Activated naive CD8-positive, alpha-beta T cell treated with anti-CD3 and anti-CD28 coated beads, Interleukin-2, amount 50 U/mL, for 24 hours (primary cell): ENCODE results near the gene POLR2J.
"Not testable (repeated sequence)": the region's sequence is repeated elsewhere in the genome, so short reads cannot be mapped to it uniquely, and the experiment has no call there.

ENCODE experiments used
- ATAC-seq: fragments of 150-1000 bp; cut with Tn5 transposase; one replicate; pipeline ENCODE4 v1.10.0; 2021
- DNase-seq: peaks from one replicate; pipeline ENCODE4 v3.0.0; 2021
- H3K27ac Mint-ChIP-seq: one replicate; pipeline ENCODE4 v1.8.0; 2021; ENCODE audit warnings: mild to moderate bottlenecking, mixed read lengths
- H3K27me3 Mint-ChIP-seq: one replicate; pipeline ENCODE4 v1.8.0; 2021; ENCODE audit warnings: mixed read lengths
- H3K36me3 Mint-ChIP-seq: one replicate; pipeline ENCODE4 v1.8.0; 2021; ENCODE audit warnings: low read depth, mixed read lengths
- H3K4me1 Mint-ChIP-seq: one replicate; pipeline ENCODE4 v1.8.0; 2021; ENCODE audit warnings: mixed read lengths
- H3K4me3 Mint-ChIP-seq: one replicate; pipeline ENCODE4 v1.8.0; 2021; ENCODE audit warnings: mild to moderate bottlenecking, moderate library complexity, mixed read lengths
- H3K9me3 Mint-ChIP-seq: one replicate; pipeline ENCODE4 v1.8.0; 2021; ENCODE audit warnings: mixed read lengths

Gene POLR2J

DNA sequence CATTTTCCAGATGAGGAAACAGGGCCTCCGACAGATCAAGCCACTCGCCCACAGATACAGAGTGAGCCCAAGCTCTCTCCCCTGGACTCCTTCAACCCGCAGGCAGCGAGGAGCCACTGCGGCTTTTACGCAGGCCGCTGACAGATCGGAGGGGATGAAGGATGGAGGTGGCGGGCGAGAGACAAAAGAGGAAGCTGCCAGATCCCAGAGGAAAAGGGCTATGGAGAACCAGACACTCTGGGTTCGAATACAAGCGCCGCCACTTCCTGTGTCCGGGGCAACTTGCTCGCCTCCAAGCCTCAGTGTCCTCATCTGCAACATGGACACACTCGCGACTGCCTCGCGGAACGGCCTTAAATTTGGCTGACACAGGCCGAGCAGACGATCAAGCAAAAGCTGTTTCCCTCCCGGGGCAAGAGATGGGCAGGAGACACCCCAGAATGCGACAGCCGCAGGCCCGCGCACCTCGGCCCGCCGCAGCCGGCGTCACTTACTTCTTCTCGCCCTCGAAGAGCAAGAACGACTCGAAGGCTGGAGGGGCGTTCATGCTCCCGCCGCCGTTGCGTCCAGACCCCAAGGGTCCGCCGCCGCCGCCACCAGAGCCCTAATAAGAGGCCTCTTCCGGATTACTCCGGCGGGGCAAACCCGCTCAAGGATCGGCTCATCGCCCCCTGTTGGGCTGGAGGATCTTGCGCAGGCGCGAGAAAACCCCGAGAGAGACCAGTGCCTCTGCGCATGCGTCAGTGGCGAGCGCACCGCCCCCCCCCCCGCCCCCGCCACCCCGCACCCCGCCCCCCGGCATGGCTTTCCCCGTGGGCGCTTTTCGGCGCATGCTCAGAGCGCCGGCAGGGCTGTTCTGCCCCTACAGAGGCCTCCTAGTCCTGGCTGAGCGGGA lies at the start of gene POLR2J:
POLR2J (minus strand) TSS at position 609 of the 895 bp plus-strand sequence; CDS start at position 547, 62 bp downstream.
- peak; percentile 86 for DNase-seq
- H3K36me3 Mint-ChIP-seq = not testable (repeated sequence)

DNA sequence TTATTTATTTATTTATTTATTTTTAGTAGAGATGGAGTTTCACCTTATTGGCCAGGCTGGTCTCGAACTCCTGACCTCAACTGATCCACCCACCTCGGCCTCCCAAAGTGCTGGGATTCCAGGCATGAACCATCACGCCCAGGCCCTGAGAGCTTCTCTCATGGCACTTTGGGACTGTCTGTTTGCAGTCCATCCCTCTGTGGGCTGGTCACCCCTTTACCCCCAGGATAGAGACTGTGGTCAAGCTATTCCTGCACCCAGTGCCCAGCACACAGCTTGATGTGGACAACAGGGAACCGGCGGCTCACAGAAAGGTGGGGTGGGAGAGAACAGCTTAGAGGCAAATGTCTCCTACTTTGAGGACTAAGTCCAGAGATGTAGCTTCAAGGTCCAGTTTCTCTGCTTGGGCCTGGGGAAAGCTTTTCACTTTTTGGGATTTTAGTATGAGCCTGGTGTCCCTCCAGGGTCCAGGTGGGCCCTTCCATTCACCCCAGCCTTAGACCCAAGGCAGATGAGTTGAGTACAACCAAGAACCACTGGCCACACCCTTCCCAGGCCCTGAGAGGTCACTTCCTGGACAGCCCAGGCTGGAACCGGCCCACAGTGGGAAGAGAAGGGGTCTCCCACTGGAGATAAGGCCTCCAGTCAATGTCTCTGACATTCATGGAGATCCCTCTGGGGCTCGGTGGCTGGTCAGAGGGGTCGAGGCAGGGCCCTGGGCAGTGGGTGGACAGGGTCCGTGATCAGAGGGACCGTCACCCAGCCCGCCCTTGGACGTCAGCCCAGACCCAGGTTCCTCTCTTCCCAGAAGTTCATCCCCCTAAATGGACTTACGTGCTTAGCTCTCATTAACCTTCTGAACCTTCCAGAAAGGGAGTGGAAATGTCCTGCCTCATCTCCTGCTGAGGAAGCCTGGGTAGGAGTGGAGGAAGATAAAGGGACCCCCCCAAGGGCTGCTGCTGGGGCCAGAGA lies 49.4 kb upstream of the POLR2J start:
- not testable (repeated sequence) for DNase-seq, H3K27me3 Mint-ChIP-seq, H3K4me3 Mint-ChIP-seq, H3K27ac Mint-ChIP-seq, H3K9me3 Mint-ChIP-seq, H3K36me3 Mint-ChIP-seq, ATAC-seq, H3K4me1 Mint-ChIP-seq

More for the DNA sequence above, at the start of gene POLR2J:
- Mint-ChIP-seq H3K27ac (peak within 1 kb of the TSS; percentile 59), H3K4me3 (peak within 1 kb of the TSS; percentile 82)
- H3K4me1 Mint-ChIP-seq, H3K9me3 Mint-ChIP-seq, H3K27me3 Mint-ChIP-seq: not testable (repeated sequence)
- ATAC-seq = peak; percentile 85

DNA sequence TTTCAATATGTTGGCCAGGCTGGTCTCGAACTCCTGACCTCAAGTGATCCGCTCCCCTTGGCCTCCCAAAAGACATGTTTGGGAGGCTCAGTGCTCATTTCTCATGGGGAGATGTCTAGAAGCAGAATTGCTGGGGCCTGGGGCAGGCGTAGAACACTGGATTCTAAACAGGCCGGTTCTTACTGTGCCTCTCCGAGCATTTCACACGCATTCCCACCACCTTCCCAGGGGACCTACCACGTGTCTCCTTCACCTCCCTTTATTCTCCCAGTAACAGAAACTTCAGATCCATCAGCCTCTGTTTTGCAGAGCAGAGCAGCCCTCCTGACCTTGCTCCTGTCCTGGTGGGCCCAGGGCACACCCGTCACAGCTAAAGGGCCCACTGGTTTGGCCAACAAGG lies 48.5 kb upstream of the POLR2J start:
- not testable (repeated sequence) for H3K4me3 Mint-ChIP-seq, H3K27ac Mint-ChIP-seq, H3K9me3 Mint-ChIP-seq, H3K36me3 Mint-ChIP-seq, H3K4me1 Mint-ChIP-seq, H3K27me3 Mint-ChIP-seq, DNase-seq, ATAC-seq

DNA sequence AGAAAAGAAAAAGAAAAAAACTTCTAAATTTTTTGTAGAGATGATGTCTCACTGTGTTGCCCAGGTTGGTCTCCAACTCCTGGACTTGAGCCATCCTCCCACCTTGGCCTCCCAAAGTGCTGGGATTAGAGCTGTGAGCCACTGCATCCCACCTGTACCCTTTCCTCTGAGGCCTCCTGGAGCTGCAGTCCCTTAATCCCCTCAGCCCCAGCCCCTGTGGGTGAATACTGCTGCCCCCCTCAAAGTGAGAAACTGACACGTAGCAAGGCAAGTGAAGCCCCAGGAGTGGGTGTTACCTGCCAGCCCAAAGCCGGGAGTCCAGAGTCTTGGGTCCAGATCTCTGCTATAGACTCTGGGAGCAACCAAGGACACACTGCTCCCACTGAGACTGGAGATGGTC lies 46.1 kb upstream of the POLR2J start:
- H3K36me3 Mint-ChIP-seq, H3K4me3 Mint-ChIP-seq, H3K4me1 Mint-ChIP-seq, H3K27ac Mint-ChIP-seq, ATAC-seq, H3K9me3 Mint-ChIP-seq, DNase-seq, H3K27me3 Mint-ChIP-seq: not testable (repeated sequence)

DNA sequence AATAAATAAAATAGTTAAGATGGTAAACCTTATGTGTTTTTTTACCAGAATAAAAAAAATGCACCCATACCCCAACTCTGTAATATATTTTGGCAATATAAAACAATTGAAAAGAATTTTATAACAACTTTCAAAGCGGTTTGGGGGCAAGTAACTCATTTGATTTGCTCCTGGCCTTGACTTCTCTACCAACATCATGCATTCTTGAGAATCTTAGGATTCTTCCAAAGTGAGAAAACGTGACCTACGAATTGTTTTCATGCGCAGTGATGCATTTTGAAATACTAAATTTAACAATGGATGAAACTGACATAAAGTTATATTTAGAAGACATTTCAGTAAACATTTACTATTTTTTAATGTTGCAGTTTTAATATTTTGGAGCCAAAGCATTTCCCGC lies 42.1 kb upstream of the POLR2J start:
- not testable (repeated sequence) for H3K9me3 Mint-ChIP-seq, H3K27ac Mint-ChIP-seq, DNase-seq, ATAC-seq, H3K4me1 Mint-ChIP-seq, H3K27me3 Mint-ChIP-seq, H3K4me3 Mint-ChIP-seq, H3K36me3 Mint-ChIP-seq

DNA sequence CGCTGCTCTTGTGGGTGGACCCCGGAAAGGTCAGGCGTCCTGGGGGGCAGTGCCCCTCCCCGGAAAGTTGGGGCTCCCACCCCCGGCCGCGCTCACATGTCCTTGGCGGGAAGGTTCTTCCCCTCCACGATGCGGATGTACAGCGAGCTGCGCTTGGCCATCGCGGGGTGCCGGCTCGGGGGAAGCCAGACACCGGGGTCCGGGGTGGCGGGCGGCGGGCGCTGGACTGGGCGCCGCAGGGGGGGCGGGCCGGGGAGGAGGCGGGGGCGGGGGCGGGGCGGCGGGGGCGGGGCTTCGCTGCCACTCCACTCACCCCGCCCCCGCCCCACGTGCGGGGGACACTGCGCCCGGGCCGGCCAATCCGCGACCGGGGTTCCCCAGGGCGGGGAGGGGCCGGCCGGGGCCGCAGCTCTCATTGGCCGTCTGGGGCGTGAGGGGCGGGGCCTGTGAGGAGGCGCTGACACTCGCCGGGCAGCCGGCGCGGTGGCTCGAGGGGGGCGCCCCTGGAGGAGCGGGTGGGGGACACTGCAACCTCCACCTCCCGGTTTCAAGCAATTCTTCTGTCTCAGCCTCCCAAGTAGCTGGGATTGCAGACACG lies 38.9 kb upstream of the POLR2J start, which contains the start of gene RASA4B:
RASA4B (minus strand) TSS at position 228 of the 598 bp plus-strand sequence; CDS start at position 161, 67 bp downstream.
- ATAC-seq = peak; percentile 85
- not testable (repeated sequence) for DNase-seq, H3K27me3 Mint-ChIP-seq, H3K9me3 Mint-ChIP-seq, H3K4me1 Mint-ChIP-seq, H3K4me3 Mint-ChIP-seq, H3K27ac Mint-ChIP-seq, H3K36me3 Mint-ChIP-seq

DNA sequence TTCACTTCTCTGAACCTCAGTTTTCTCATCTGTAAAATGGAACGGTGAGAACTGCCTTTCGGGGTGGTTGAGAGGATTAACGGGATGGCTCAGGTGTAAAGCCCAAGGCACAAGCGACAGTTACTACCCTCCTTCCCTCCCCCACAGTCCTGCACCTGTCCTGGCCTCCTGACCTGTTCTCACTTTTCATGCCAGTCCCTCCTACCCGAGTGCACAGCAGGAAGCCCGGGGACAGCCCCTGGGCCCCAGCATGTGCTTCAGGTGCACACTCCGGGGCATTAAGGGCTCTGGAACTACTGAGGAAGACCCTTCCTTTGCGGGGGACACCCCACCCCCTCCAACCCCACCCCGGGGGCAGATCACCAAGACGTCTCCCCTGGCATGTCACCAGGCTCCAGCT lies 38.2 kb upstream of the POLR2J start:
- H3K27me3 Mint-ChIP-seq, H3K4me3 Mint-ChIP-seq, DNase-seq, H3K36me3 Mint-ChIP-seq, H3K9me3 Mint-ChIP-seq, H3K4me1 Mint-ChIP-seq, H3K27ac Mint-ChIP-seq: not testable (repeated sequence)
- peak; percentile 14 for ATAC-seq

DNA sequence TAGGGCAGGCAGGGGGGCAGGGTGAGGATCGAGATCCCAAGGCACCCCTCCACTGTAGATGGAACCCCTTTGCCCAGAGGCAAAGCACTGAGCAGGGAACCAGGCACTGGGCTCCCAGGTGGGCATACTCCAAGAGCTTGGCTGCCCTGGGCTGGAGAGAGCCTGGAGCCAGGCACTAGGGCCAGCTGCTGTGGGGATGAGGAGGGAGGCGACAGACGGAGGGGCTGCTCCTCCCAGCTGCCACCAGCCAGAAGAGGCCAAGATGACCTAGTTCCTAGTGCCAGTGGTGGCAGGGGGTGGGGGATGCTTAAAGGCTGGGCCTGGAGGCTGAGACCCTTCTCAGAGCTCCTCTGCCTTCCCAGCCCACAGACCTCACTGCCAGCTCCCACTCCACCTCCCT lies 37.2 kb upstream of the POLR2J start:
- H3K4me3 Mint-ChIP-seq, ATAC-seq, H3K27me3 Mint-ChIP-seq, H3K9me3 Mint-ChIP-seq, DNase-seq, H3K27ac Mint-ChIP-seq, H3K36me3 Mint-ChIP-seq, H3K4me1 Mint-ChIP-seq: not testable (repeated sequence)

DNA sequence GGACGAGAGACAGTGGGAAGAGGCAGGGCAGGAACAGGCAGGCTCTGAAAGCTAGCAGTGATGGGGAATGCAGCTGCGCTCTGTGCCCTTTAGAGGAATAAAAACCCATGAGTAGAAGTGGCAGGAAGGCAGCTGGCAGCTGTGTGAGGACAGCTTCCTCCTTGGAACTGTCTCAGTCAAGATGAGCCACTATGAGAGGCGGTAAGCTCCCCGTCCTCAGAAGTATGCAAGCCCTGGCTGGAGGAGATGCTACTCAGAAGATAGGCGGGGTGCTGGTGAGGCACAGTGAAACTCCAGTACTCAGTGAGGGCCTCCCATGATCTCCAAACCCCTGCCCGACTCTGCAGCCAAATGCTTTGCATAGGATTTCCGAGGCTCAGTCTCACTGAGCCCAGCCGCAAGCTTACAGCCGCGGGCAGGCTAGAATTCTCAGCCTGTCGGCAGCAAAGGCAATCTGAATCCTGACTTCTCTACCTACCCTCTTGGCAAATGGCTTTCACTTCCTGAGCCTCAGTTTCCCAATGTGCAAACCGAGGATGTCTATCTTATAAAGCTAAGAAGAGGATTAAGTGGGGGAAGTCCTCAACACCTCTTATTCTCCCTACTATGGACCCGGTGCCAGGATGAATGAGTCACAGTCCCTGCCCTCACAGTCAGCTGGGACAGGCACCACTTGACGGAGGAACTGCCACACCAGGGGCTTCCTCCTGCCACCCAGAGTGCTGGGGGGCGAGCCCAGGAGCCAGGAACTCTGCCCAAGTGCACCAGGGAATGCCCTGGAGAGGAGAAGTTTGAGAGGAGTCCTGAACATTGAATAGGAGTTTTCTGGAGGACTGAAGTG lies 36.4 kb upstream of the POLR2J start:
- peak; percentile 30 for ATAC-seq
- not testable (repeated sequence) for H3K9me3 Mint-ChIP-seq

DNA sequence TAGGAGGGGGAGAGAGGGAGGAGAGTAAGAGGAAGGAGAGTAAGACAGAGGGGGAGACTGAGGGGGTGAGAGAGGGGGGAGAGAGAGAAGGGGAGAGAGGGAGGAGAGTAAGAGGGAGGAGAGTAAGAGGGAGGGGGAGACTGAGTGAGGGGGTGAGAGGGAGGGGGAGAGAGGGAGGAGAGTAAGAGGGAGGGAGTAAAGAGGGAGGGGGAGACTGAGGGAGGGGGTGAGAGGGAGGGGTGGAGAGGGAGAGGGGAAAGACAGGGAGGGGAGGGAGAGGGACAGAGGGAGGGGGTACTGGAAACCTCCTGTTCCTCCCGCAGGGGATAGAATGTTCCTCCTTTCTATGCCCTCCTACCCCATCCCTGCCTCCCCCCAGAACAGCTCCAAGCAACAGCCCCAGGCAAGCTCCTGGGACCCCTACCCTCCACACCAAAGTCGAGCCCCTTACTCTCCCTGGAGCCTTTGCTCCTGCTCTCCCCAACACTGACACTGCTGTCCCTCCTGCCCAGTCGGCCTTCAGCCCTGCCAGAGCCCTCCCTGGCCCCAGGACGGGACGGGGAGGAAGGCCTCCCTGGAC lies 34.0 kb upstream of the POLR2J start:
- H3K4me1 Mint-ChIP-seq, H3K27ac Mint-ChIP-seq, H3K36me3 Mint-ChIP-seq, DNase-seq, ATAC-seq, H3K27me3 Mint-ChIP-seq, H3K4me3 Mint-ChIP-seq, H3K9me3 Mint-ChIP-seq: not testable (repeated sequence)

More for the DNA sequence above, 36.4 kb upstream of the POLR2J start:
- not testable (repeated sequence) for H3K4me1 Mint-ChIP-seq, DNase-seq, H3K27me3 Mint-ChIP-seq, H3K27ac Mint-ChIP-seq, H3K4me3 Mint-ChIP-seq, H3K36me3 Mint-ChIP-seq

DNA sequence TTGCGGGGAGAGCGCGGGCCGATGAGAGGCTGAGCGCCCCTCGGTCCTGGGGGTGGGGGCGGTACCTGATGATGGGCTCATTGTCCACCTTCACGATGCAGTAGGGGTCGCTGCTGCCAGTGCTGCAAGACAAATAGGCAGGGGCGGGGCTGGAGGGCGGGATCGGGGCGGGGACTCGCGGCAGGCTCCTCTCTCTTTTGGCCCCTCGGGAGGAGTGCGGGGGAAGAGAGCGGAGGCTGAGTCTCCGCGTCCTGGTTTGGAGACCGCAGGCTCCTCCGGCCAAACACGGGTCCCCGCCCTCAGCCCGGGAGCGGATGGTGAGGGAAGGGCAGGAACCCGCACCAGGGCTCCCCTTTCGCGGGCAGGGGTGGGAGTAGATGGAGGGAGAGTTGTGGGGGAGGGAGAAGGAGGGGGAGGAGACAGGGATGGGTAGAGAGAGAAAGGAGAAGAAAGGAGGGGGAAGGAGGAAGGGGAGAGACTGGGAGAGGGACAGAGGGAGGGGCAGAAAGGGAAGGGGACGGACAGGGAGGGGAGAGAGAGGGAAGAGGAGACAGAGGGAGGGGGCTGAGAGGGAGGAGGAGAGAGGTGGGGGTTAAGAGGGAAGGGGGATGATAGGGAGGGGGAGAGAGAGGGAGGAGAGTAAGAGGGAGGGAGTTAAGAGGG lies 33.3 kb upstream of the POLR2J start:
- H3K9me3 Mint-ChIP-seq, DNase-seq, H3K36me3 Mint-ChIP-seq, H3K27me3 Mint-ChIP-seq, H3K27ac Mint-ChIP-seq, H3K4me3 Mint-ChIP-seq, H3K4me1 Mint-ChIP-seq: not testable (repeated sequence)
- peak; percentile 48 for ATAC-seq

DNA sequence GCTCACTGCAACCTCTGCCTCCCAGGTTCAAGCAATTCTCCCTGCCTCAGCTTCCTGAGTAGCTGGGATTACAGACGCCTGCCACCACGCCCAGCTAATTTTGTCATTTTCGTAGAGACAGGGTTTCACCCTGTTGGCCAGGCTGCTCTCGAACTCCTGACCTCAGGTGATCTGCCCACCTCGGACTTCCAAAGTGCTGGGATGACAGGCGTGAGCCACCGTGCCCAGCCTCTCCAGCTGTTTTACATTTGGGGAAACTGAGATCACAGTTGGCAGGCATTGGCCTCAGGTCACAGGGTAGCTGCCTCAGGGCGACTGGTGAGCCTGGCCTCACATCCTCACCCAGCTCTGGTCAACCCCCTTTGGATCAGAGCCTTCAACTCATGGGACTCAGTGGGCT lies 31.9 kb upstream of the POLR2J start:
- not testable (repeated sequence) for H3K36me3 Mint-ChIP-seq, H3K4me3 Mint-ChIP-seq, H3K27ac Mint-ChIP-seq, DNase-seq, H3K9me3 Mint-ChIP-seq, ATAC-seq, H3K27me3 Mint-ChIP-seq, H3K4me1 Mint-ChIP-seq

DNA sequence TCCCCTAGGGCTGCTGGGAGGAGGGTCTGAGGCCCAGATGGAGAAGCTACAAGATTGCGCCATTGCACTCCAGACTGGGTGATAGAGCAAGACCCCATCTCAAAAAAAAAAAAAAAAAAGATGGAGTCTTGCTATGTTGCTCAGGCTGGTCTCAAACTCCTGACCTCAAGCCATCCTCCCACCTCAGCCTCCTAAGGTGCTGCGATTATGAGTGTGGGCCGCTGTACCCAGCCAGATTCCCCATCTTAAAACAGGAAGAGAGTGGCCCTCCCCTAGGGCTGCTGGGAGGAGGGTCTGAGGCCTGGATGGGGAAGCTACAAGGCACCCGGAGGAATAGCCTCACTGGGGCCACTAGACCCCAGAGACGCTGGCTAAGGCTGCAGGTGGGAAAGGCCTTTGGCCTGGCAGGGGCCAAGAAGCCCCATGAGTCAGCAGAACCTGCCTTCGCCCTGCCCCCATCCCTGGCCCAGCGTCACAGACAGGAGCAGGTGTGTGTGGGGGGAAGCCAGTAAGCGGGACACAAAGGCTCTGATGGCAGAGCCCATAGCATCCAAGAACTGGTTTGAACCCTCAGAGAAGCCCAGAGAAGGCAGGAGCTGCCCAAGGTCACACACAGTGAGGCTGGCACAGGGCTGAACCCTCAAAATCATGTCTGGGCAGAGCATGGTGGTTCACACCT lies 28.8 kb upstream of the POLR2J start:
- not testable (repeated sequence) for H3K27me3 Mint-ChIP-seq, H3K4me3 Mint-ChIP-seq, H3K4me1 Mint-ChIP-seq, H3K9me3 Mint-ChIP-seq, DNase-seq, ATAC-seq, H3K27ac Mint-ChIP-seq, H3K36me3 Mint-ChIP-seq
